B cell (primary cell): ENCODE results near the gene RPS6KA4. TPM values are rescaled to one million over a fixed set of nuclear protein-coding genes. Genes with fewer than 3 reads are reported as not detected.

Experiments used
- ATAC-seq: fragments of 200-7000 bp; cut with Tn5 transposase; one replicate; pipeline ENCODE4 v1.10.0; 2021; ENCODE audit warnings: low read depth, mild to moderate bottlenecking, moderate number of reproducible peaks, moderate library complexity
- CTCF ChIA-PET: fragments of 350-600 bp; sonication (Branson Sonifier 250); formaldehyde crosslinking; loops from one replicate; lab custom pipeline; 2021; ENCODE audit warnings: antibody characterized with exemption, inconsistent platforms; lab: Charles Lee
- POLR2A ChIA-PET: fragments of 350-600 bp; sonication (Branson Sonifier 250); formaldehyde crosslinking; loops from one replicate; lab custom pipeline; 2021; ENCODE audit warnings: antibody characterized with exemption; lab: Charles Lee
- DNase-seq: peaks from one replicate; pipeline ENCODE4 v3.0.0; 2013
- H2AFZ ChIP-seq: 2 replicates; pipeline ENCODE4 v1.6.1; 2012; ENCODE audit warnings: mild to moderate bottlenecking, low read depth, low read length; ENCODE audit not compliant: insufficient read depth, poor library complexity, severe bottlenecking
- H3K27ac ChIP-seq, 2 donors: 1 replicate in 1 of 2; 2 replicates in 1 of 2; pipeline ENCODE4 v1.5.1; 2012 to 2013; ENCODE audit warnings: low read length in 2 of 2, mild to moderate bottlenecking in 2 of 2, moderate library complexity in 1 of 2
- H3K27me3 ChIP-seq, 4 experiments: fragments of 200-600 bp in 1 of 4; sonication (generic) in 1 of 4; replicated peaks in 1 of 4; 1 replicate in 2 of 4; 2 replicates in 2 of 4; pipeline versions ENCODE4 v1.6.1 to v1.7.0; 2013 to 2016; ENCODE audit warnings: low read length in 3 of 4, mild to moderate bottlenecking in 2 of 4, mixed read lengths in 1 of 4, moderate library complexity in 1 of 4; ENCODE audit not compliant: insufficient read depth in 4 of 4, control insufficient read depth in 3 of 4; ENCODE audit errors: control extremely low read depth in 1 of 4
- H3K36me3 ChIP-seq, 2 experiments: replicated peaks in 1 of 2; 1 replicate in 1 of 2; 2 replicates in 1 of 2; pipeline versions ENCODE4 v1.6.1 to v1.7.1; 2013; ENCODE audit warnings: low read length in 1 of 2; ENCODE audit not compliant: insufficient read depth in 2 of 2, control insufficient read depth in 1 of 2; ENCODE audit errors: control extremely low read depth in 1 of 2, extremely low read depth in 1 of 2
- H3K4me1 ChIP-seq, 2 donors: fragments of 200-600 bp in 1 of 2; sonication (generic) in 1 of 2; 1 replicate in 1 of 2; 2 replicates in 1 of 2; pipeline versions ENCODE4 v1.5.1 to v1.6.1; 2013 to 2017; ENCODE audit warnings: low read length in 2 of 2; ENCODE audit not compliant: control insufficient read depth in 2 of 2, insufficient read depth in 2 of 2
- H3K4me2 ChIP-seq: replicated peaks from 2 replicates; pipeline ENCODE3; 2012; ENCODE audit warnings: mild to moderate bottlenecking, low read depth, low read length; ENCODE audit not compliant: poor library complexity, severe bottlenecking
- H3K4me3 ChIP-seq, 5 experiments: fragments of 200-600 bp in 1 of 5; sonication (generic) in 1 of 5; 1 replicate in 3 of 5; 2 replicates in 2 of 5; pipeline versions ENCODE4 v1.5.1 to v1.7.0; 2011 to 2016; ENCODE audit warnings: low read length in 4 of 5, mild to moderate bottlenecking in 4 of 5, low read depth in 2 of 5, control low read depth in 1 of 5, moderate library complexity in 1 of 5; ENCODE audit not compliant: insufficient read depth in 1 of 5; ENCODE audit errors: control extremely low read depth in 1 of 5, extremely low read depth in 1 of 5
- H3K79me2 ChIP-seq: fragments of 200-600 bp; sonication (generic); one replicate; pipeline ENCODE4 v1.6.0; 2016; ENCODE audit warnings: low read length; ENCODE audit not compliant: control insufficient read depth, insufficient read depth
- H3K9ac ChIP-seq: fragments of 200-600 bp; sonication (generic); 2 replicates; pipeline ENCODE4 v1.6.1; 2017; ENCODE audit warnings: mild to moderate bottlenecking, low read length, moderate library complexity
- H3K9me3 ChIP-seq, 3 donors: one replicate each; pipeline versions ENCODE4 v1.6.1 to v1.7.1; 2013; ENCODE audit warnings: low read length in 2 of 3; ENCODE audit not compliant: control insufficient read depth in 2 of 3, insufficient read depth in 1 of 3; ENCODE audit errors: control extremely low read depth in 1 of 3
- H4K20me1 ChIP-seq: 2 replicates; pipeline ENCODE4 v1.6.0; 2012; ENCODE audit warnings: mild to moderate bottlenecking, low read length; ENCODE audit not compliant: insufficient read depth, control insufficient read depth, poor library complexity, severe bottlenecking
- H3K27ac Mint-ChIP-seq: one replicate; pipeline ENCODE4 v1.8.0; 2021; ENCODE audit warnings: mixed read lengths
- H3K27me3 Mint-ChIP-seq: one replicate; pipeline ENCODE4 v1.8.0; 2021; ENCODE audit warnings: mixed read lengths
- H3K4me1 Mint-ChIP-seq: one replicate; pipeline ENCODE4 v1.8.0; 2021; ENCODE audit warnings: mixed read lengths
- H3K4me3 Mint-ChIP-seq: one replicate; pipeline ENCODE4 v1.8.0; 2021; ENCODE audit warnings: mixed read lengths
- H3K9me3 Mint-ChIP-seq: one replicate; pipeline ENCODE4 v1.8.0; 2022; ENCODE audit warnings: mixed read lengths; ENCODE audit not compliant: insufficient read depth
- EZH2 ChIP-seq: IDR thresholded peaks from 2 replicates; pipeline ENCODE4 v1.6.1; 2012; ENCODE audit warnings: borderline replicate concordance, low read depth, mild to moderate bottlenecking, moderate library complexity, low read length; ENCODE audit not compliant: insufficient read depth, poor library complexity, severe bottlenecking
- WGBS: methylation state at CpG from one replicate; pipeline ENCODE4 v1.1.5; 2013; ENCODE audit warnings: missing lambda C conversion rate; ENCODE audit not compliant: insufficient coverage; 5-methylcytosine and 5-hydroxymethylcytosine counted together
- intact Hi-C: fragments of 100-400 bp; cut with micrococcal nuclease; formaldehyde crosslinking; loops from one replicate; pipeline ENCODE4 v1.10.0; 2022
- polyA plus RNA-seq: library from polyadenylated mRNA; depleted of rRNA; stranded (reverse); fragments of >200 nt; gene quantifications from 2 replicates; pipeline ENCODE4 v1.2.3, GENCODE V29; 2012
- total RNA-seq, 2 donors: library from RNA; stranded (reverse); fragments of 120-200 nt in 1 of 2; gene quantifications; 1 replicate in 1 of 2; 2 replicates in 1 of 2; pipeline versions ENCODE4 v1.2.3 to v1.2.4, GENCODE V29; 2013 to 2022
- TF ChIP-seq, protein P1 (sequence below): fragments of 200-600 bp; IDR thresholded peaks from one replicate; pipeline ENCODE4 v1.8.0; 2022; ENCODE audit warnings: antibody characterized with exemption, mild to moderate bottlenecking

RPS6KA4 gene
- total and polyA plus RNA-seq, 2 donors (not counting 1 experiment from before 2014, with no cell fraction given) = 22.6 to 32.5 TPM

DNA sequence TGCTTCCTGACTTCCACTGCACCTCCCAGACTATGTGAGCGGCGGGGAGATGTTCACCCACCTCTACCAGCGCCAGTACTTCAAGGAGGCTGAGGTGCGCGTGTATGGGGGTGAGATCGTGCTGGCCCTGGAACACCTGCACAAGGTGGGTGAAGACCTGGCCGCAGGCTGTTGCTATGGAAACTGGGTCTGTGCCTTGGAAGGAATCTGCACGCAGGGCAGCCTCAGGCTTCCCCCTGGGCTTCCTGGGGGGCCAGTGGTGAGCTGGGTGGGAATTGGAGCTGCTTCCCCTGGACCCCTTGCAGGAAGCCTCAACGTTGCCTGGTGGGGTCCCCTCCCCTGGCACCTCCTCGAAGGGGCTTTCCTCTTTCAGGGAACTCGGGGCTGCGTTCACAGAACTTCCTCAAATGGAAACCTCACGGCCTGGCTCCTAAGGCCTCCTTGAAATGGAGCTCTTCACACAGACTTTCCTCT lies 1.5 kb downstream of the RPS6KA4 start:
- H3K27me3 ChIP-seq = no peaks in the 10 kb centered on the region
- POLR2A ChIA-PET = interaction anchor here (1.2 kb wide), 1 partner anchor 43 kb away, joined by 4 read pairs; the partner anchor contains the start of genes PRDX5 and TRMT112
- no peaks in the 10 kb centered on the region for H3K9me3 Mint-ChIP-seq
- H3K9ac ChIP-seq = peak overlapping the region; percentile 73
- peak overlapping the region; percentile 86 for H2AFZ ChIP-seq
- H3K36me3 ChIP-seq = peaks cover 0 to 16% of the 10 kb centered on the region in 2 experiments
- H3K4me2 ChIP-seq = peak overlapping the region; percentile 93
- ATAC-seq (no peak), DNase-seq (peak; percentile 64)
- H3K4me3 ChIP-seq = peak overlapping the region in 3 of 5 experiments; percentile 72 to 86 (median 75)
- peak overlapping the region in 1 of 2 donors; percentile 9 for H3K27ac ChIP-seq
- H3K4me1 Mint-ChIP-seq = peaks cover 40% of the 10 kb centered on the region
- peak overlapping the region; percentile 94 for H3K4me3 Mint-ChIP-seq
- H3K27me3 Mint-ChIP-seq = no peaks in the 10 kb centered on the region
- no peaks in the 10 kb centered on the region for H3K9me3 ChIP-seq
- H3K4me1 ChIP-seq = peaks cover 31 to 49% of the 10 kb centered on the region in 2 donors
- peak overlapping the region; percentile 75 for H3K27ac Mint-ChIP-seq
- peaks cover 27% of the 10 kb centered on the region for H4K20me1 ChIP-seq
- no peak for TF ChIP-seq EZH2
- TF ChIP-seq, protein P1, sequence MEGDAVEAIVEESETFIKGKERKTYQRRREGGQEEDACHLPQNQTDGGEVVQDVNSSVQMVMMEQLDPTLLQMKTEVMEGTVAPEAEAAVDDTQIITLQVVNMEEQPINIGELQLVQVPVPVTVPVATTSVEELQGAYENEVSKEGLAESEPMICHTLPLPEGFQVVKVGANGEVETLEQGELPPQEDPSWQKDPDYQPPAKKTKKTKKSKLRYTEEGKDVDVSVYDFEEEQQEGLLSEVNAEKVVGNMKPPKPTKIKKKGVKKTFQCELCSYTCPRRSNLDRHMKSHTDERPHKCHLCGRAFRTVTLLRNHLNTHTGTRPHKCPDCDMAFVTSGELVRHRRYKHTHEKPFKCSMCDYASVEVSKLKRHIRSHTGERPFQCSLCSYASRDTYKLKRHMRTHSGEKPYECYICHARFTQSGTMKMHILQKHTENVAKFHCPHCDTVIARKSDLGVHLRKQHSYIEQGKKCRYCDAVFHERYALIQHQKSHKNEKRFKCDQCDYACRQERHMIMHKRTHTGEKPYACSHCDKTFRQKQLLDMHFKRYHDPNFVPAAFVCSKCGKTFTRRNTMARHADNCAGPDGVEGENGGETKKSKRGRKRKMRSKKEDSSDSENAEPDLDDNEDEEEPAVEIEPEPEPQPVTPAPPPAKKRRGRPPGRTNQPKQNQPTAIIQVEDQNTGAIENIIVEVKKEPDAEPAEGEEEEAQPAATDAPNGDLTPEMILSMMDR = no peak
- intact Hi-C loops = no loop called here
- peaks cover 10% of the 10 kb centered on the region for H3K79me2 ChIP-seq
- WGBS = 17% methylated on average over 12 of the region's 13 CpGs
- CTCF ChIA-PET = interaction anchor here (0.8 to 10.2 kb wide), 8 partner anchors 18 to 292 kb away, joined by 3 to 188 read pairs (median 5); partner anchors contain the start of genes PRDX5 and TRMT112

DNA sequence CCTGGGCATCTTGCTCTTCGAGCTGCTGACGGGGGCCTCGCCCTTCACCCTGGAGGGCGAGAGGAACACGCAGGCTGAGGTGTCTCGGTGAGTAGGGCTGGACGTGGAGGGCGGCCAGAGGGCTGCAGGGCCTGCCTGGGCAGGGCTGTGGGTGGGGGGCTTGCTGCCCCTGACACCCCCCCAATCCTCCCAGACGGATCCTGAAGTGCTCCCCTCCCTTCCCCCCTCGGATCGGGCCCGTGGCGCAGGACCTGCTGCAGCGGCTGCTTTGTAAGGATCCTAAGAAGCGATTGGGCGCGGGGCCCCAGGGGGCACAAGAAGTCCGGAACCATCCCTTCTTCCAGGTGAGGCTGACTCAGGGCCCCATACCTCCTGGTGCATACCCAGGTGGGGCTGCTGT lies 2.7 kb downstream of the RPS6KA4 start:
- peak overlapping the region; percentile 29 for H3K27ac Mint-ChIP-seq
- Histone ChIP-seq H3K9ac (no peak overlapping the region), H2AFZ (no peak overlapping the region), H4K20me1 (peaks cover 25% of the 10 kb centered on the region), H3K9me3 (no peaks in the 10 kb centered on the region), H3K36me3 (peaks cover 0 to 24% of the 10 kb centered on the region in 2 experiments), H3K4me1 (peaks cover 31 to 48% of the 10 kb centered on the region in 2 donors), H3K4me2 (no peak overlapping the region), H3K27ac (no peak overlapping the region), H3K4me3 (no peak overlapping the region), H3K27me3 (no peaks in the 10 kb centered on the region), H3K79me2 (peaks cover 8% of the 10 kb centered on the region)
- no peaks in the 10 kb centered on the region for H3K27me3 Mint-ChIP-seq
- peaks cover 37% of the 10 kb centered on the region for H3K4me1 Mint-ChIP-seq
- WGBS = 97% methylated on average over 16 of the region's 18 CpGs
- ATAC-seq (no peak), DNase-seq (no peak)
- POLR2A ChIA-PET = no interaction called here
- CTCF ChIA-PET = interaction anchor here (10.2 kb wide), 1 partner anchor 44 kb away, joined by 188 read pairs; the partner anchor contains the start of genes PRDX5 and TRMT112
- intact Hi-C loops = no loop called here
- no peaks in the 10 kb centered on the region for H3K9me3 Mint-ChIP-seq
- H3K4me3 Mint-ChIP-seq = no peak overlapping the region
- no peak for TF ChIP-seq EZH2
- TF ChIP-seq, protein P1 = no peak
